Measurements from ENCODE around the gene MAP3K7CL. TPM values are rescaled to one million over a fixed set of nuclear protein-coding genes. Genes with fewer than 3 reads are reported as not detected.

Gene MAP3K7CL
- total RNA-seq, 2 donors from 2014 or later = 20.3 to 41.2 TPM

- ATAC-seq (ENCODE audit: insufficient number of reproducible peaks, low FRiP score, low read depth) (peak; percentile 93), DNase-seq (ENCODE audit: low spot score) (peak; percentile 53)
- peak; percentile 35 for TF ChIP-seq CTCF (IDR thresholded peaks at IDR 0.05)
- Histone ChIP-seq H3K9me3 (peaks cover under 1% of the 10 kb centered on the region), H3K4me3 (peak overlapping the region; percentile 59), H3K27me3 (replicated peaks; ENCODE audit: insufficient read depth) (no peaks in the 10 kb centered on the region), H3K36me3 (no peaks in the 10 kb centered on the region), H3K27ac (peak overlapping the region; percentile 40 to 55), H3K4me1 (ENCODE audit: control insufficient read depth in 1 of 2, low read depth in 2 of 2) (peaks cover 10 to 19% of the 10 kb centered on the region in 2 donors)
Observed at GRCh38 chr21:29195981-29196669, 65.7 kb downstream of the MAP3K7CL start.

DNA sequence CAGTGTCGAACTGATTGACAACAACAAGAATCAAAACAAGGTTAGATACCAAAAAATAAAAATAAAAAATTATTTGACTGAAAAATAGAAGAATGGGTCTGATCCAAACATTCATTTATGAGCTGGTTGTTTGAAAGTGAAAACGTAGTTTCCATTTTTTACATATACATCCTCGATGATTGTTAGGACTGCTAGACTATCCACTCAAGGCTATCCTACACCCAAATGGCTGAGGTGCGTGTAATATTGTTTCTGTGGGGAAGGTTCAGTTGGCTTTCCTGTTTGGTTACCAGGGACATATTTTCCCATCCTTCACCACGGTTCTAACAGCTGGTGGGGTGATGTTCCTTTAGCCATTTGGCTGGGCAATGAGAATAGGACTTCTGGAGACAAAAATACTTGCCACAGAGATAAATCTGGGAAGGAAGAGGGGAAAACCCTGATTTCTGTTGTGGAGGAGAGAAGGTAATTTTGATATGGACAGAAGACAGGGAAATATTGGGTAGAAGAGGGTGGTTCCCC lies 66.3 kb downstream of the MAP3K7CL start:
- no peak for DNase-seq (ENCODE audit: low spot score)
- no peak for TF ChIP-seq CTCF (IDR thresholded peaks at IDR 0.05)
- no peaks in the 10 kb centered on the region for H3K36me3 ChIP-seq
- peak overlapping the region in 1 of 2 donors; percentile 40 for H3K27ac ChIP-seq
- ATAC-seq (ENCODE audit: insufficient number of reproducible peaks, low FRiP score, low read depth) = no peak
- peak overlapping the region; percentile 59 for H3K4me3 ChIP-seq
- no peaks in the 10 kb centered on the region for H3K27me3 ChIP-seq (replicated peaks; ENCODE audit: insufficient read depth)
- peaks cover 10 to 19% of the 10 kb centered on the region in 2 donors for H3K4me1 ChIP-seq (ENCODE audit: control insufficient read depth in 1 of 2, low read depth in 2 of 2)
- H3K9me3 ChIP-seq = peaks cover 6% of the 10 kb centered on the region

- TF ChIP-seq CTCF (IDR thresholded peaks at IDR 0.05) = no peak
- no peak overlapping the region for H3K27ac ChIP-seq
- ATAC-seq (ENCODE audit: insufficient number of reproducible peaks, low FRiP score, low read depth) = no peak
- H3K4me1 ChIP-seq (ENCODE audit: control insufficient read depth in 1 of 2, low read depth in 2 of 2) = peaks cover 0 to 4% of the 10 kb centered on the region in 2 donors
- no peaks in the 10 kb centered on the region for H3K27me3 ChIP-seq (replicated peaks; ENCODE audit: insufficient read depth)
- no peak for DNase-seq (ENCODE audit: low spot score)
- H3K4me3 ChIP-seq = no peak overlapping the region
- peaks cover 9% of the 10 kb centered on the region for H3K9me3 ChIP-seq
- H3K36me3 ChIP-seq = no peaks in the 10 kb centered on the region
Observed at GRCh38 chr21:29201186-29201585, 70.7 kb downstream of the MAP3K7CL start.

DNA sequence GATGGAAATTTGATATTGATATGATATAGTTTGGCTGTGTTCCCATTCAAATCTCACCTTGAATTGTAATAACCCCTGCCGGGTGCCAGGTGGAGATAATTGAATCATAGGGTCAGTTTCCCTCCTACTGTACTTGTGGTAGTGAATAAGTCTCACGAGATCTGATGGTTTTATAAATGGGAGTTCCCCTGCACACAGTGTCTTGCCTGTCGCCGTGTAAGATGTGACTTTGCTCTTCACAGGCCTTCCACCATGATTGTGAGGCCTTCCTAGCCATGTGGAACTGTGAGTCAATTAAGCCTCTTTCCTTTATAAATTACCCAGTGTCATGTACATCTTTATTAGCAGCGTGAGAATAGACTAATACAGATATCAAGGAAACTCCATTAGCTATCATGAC lies 74.6 kb downstream of the MAP3K7CL start:
- no peak for DNase-seq (ENCODE audit: low spot score)
- no peak for ATAC-seq (ENCODE audit: insufficient number of reproducible peaks, low FRiP score, low read depth)
- no peak for TF ChIP-seq CTCF (IDR thresholded peaks at IDR 0.05)
- H3K4me3 ChIP-seq = no peak overlapping the region
- H3K4me1 ChIP-seq (ENCODE audit: control insufficient read depth in 1 of 2, low read depth in 2 of 2) = peaks cover 14 to 18% of the 10 kb centered on the region in 2 donors
- H3K36me3 ChIP-seq = no peaks in the 10 kb centered on the region
- no peak overlapping the region for H3K27ac ChIP-seq
- H3K27me3 ChIP-seq (replicated peaks; ENCODE audit: insufficient read depth) = no peaks in the 10 kb centered on the region
- H3K9me3 ChIP-seq = peaks cover 9% of the 10 kb centered on the region

- Histone ChIP-seq H3K4me3 (no peak overlapping the region), H3K9me3 (peaks cover 9% of the 10 kb centered on the region), H3K4me1 (ENCODE audit: control insufficient read depth in 1 of 2, low read depth in 2 of 2) (peaks cover 14 to 18% of the 10 kb centered on the region in 2 donors), H3K36me3 (no peaks in the 10 kb centered on the region), H3K27ac (no peak overlapping the region), H3K27me3 (replicated peaks; ENCODE audit: insufficient read depth) (no peaks in the 10 kb centered on the region)
- DNase-seq (ENCODE audit: low spot score) (no peak), ATAC-seq (ENCODE audit: insufficient number of reproducible peaks, low FRiP score, low read depth) (no peak)
- no peak for TF ChIP-seq CTCF (IDR thresholded peaks at IDR 0.05)
Observed at GRCh38 chr21:29205988-29206387, 75.5 kb downstream of the MAP3K7CL start.
